ENCODE measurements around the gene JUP. TPM values are rescaled to one million over a fixed set of nuclear protein-coding genes. Genes with fewer than 3 reads are reported as not detected.

Gene JUP
- polyA plus RNA-seq, 3 donors: 170 to 196 (median 178) TPM

DNA sequence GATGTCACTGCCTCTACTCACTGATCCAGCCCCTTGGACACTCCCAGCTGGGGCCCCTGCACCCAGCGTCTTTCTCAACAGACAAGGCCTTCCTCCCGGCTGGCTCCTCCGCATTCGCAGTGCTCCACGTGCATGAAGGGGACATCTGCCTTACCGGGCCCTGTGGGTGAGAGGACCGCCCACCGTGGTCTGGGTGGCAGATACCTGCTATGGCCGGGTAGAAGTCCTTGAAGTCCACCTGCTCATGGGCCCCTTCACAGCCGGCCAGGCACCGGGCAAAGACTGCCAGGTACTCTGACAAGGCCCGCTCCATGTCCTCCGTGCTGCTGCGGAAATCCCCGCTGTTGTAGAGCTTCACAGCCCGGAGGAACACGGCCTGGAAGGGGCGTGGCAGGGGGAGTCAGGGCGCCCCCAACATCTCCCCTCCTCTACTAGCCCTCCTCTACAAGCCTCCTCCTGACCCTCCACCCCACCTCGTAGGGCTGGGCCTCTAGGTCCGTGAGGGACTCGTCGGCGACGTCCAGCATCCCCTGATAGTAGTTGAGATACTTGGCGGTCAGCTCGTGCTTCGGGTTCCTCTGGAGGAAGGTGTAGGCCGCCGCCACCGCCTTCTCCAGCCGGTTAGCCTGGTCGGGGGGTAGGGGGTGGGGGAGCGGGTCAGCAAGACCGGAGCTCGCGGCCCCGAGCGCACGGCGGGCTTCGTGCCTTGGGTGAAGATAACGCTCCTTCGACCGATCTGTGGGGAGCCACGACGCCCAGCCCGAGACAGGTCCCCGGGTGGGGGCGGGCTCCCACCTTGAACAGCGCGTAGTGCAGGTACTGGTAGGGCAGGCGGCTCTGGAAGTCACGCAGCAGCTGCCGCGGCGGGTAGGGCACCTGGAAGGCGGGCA, 24.4 kb upstream of the JUP start:
- DNase-seq (ENCODE audit: low read depth in 3 of 3, low spot score in 2 of 3): no peak

GRCh38 chr17:41806685-41807445, 20.4 kb upstream of the JUP start:
- no peak for DNase-seq (ENCODE audit: low read depth in 3 of 3, low spot score in 2 of 3)

- no peak for DNase-seq (ENCODE audit: low read depth in 3 of 3, low spot score in 2 of 3)
Observed at GRCh38 chr17:41803049-41804020, 16.8 kb upstream of the JUP start.

DNA sequence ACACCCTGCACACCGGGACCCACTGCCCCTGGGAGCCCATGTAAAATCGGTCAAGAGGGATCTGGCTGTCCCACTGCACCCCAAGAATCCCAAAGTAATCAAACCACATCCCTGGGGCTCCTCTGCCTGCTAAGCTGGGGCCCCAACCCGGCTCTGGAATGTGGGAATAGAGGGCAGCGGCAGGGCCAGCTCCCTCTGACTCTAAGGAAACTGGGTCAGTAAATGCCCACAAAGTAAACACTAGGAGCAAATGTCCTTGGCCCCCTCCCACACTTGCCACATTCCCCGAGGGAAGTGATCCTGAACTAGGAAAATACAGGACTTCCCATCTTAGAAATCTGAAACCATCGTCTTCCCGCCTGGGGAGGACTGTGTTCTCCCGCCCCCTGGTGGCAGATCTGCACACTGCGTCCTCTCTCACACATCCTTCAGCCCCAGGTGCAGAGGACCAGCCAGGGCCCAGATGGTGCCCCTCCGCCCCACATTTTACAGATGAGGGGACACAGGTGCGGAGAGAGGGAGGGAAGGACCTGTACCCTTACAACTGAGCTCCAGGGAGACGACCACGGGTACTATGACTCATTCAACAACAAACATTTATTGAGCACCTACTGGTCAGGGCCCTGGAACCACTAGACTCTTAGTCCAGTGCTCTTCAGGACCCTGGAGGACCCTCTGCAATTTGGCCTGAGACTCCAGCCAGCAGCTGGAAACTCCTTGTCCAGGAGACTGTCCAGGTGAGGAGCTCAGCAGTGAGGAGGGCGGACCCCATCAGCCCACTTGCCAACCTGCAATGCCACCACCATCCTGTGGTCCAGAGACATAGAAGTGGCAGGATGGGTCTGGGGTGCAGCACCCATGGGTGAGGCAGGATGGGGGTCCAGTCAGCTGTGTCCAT, 15.1 kb upstream of the JUP start:
- DNase-seq (ENCODE audit: low read depth in 3 of 3, low spot score in 2 of 3): peak in 1 of 3 donors; percentile 82

DNA sequence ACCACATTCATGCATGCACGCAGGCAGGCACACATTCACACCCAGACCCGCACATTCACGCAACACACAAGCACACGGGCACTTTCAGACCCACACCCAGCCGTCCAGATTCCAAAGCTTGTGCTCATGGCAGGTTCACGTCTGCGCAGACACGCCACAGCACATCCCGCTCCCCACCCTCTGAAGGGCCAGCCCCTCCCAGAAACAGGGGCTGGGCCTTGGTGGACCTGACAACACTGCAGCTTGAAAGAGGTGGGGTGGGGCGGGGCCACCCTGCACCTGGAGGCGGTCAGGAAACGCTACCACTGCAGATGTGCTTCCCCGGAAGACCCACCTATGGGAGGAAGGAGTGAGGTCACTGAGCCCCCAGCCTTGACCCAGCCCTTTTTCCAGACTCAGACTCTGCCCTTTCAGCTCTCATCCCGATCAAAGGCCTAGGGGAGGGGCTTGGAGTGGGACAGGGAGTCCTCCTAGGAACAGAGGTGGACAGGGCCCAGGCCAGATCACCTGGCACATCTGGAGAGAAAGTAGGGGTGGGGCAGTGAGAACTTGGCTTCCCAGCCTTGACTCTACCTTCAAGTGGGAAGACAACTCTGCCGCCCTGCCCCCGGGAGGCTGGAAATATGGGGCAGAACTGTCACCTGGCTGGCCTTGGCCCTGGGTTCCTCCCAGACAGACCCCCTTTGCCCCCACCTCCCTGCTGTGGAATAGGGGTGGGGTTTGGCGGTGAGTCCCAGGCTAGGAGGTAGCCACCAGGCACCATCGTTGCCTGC, 14.3 kb upstream of the JUP start:
- no peak for DNase-seq (ENCODE audit: low read depth in 3 of 3, low spot score in 2 of 3)

DNA sequence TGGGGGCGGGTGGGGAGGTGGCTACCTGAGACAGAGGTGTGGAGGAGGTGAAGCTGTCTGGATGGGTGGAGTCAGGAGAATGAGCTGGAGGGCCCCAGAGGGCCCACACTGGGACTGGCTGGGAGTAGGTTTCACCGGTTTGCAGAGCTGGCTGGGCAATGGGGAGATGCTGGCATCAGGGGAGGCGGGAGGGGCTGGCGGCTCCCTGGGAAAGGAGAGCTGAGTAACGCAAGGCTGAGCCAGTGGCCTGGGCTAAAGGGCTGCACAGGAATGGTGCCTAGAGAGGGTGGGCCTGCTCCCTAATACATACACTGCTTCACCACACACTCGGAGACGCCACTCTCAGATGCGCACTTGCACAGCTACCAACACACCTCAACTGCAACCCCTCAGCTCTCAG, 12.9 kb upstream of the JUP start:
- no peak for DNase-seq (ENCODE audit: low read depth in 3 of 3, low spot score in 2 of 3)

GRCh38 chr17:41797377-41797776, 10.9 kb upstream of the JUP start:
- DNase-seq (ENCODE audit: low read depth in 3 of 3, low spot score in 2 of 3): no peak

DNA sequence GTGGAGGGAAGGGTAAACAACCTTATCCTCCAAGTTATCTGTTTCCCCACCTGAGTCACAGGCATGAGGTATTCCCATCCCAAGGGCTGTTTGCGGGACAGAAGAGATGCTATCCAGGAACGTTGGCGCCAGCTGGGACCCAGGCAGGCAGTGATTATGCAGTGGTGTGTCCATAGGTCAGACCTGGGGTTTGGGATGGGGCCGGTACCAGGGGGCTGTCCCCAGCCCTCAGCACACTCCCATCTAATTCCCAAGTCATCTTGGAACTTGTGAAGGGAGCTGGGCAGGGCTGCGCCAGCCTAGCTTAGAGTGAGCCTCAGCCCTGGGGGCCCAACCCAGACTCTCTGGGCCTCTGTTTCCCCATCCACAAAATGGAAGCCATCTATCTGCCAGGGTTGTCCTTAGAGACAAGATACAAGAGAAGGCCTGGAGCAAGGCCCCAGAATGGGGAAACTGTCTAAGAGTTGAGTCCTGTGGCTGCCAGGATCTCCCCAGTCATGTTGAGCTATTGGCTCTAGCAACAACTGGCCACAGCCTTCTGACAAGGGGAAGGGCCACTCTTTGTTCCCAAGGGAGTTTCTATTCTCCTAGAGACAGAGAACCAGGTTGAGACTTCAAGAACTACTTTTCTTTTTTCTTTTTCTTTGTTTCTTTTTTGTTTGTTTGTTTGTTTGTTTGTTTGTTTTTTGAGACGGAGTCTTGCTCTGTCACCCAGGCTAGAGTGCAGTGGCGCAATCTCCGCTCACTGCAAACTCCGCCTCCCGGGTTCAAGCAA, 9.8 kb upstream of the JUP start:
- DNase-seq (ENCODE audit: low read depth in 3 of 3, low spot score in 2 of 3): no peak

DNA sequence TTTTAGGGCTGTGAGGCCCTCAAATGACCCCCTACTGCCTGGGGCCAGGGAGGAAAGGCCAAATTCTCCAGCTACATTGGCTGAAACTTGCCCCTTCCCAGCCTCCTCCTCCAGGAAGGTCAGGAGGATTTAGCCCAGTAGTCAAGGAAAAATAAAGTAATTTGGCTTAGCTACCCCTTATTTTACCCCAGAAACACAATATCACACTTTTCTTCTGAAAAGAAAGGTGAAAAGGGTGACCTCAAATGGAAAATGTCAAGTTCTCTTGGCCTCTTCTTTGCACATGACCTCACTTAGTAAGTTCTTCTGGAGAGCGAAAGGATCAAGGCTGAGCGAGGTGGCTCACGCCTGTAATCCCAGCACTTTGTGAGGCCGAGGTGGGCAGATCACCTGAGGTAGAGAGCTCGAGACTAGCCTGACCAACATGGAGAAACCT, 8.0 kb upstream of the JUP start:
- no peak for DNase-seq (ENCODE audit: low read depth in 3 of 3, low spot score in 2 of 3)

DNA sequence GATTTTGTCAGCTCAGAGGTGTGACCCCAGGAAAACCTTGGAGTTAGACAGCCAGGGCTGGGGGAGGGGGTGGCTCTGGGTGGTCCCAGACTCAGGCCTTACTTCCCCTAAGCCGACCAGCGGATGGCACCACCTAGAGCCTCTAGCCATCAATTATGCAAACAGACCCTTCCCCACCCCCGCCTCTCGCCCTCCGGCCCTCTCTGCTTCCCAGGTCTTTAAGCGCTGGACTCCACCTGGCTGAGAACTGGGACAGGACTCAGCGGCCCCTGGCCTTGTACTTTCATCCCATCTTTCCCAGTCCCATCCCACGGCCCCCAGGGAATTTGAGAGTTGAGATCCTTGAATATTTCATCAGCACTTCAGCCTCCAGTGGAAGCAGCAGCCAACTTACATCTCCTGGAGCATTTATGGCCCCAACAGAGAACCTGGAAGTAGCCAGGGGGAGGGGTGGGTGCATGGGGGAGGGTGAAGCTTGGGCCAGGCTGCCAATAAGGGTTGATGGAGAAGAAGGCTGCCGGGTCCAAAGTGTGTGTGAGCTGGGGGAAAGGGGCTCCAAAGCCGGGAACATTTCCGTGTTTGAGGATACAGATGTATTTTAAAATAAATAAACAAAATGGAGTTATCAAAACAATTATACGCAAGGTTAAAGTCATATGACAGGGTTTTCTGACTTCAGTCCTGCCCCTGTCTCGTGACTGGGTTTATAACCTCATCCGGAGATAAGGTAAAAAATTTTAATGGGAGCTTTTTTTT, 7.5 kb upstream of the JUP start:
- DNase-seq (ENCODE audit: low read depth in 3 of 3, low spot score in 2 of 3): no peak

GRCh38 chr17:41792845-41793783, 6.6 kb upstream of the JUP start:
- DNase-seq (ENCODE audit: low read depth in 3 of 3, low spot score in 2 of 3): no peak

DNA sequence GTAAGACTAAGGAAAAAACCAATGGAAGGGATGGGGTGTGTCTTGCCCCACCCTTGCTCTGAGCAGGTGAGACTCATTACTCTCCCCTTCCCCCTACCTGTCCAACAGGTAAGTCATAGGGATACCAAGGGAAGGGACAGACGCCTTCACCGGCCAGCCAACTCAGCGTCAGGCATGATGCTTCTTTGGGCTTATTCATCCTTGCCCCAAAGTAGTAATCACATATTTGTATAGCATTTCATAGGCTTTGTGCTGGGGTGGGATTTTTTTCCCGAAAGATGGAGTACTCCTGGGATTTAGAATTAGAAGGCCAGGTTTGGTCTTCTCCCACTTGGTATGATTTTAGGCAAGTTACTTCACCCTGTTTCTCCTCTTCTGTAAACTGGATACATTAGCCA, 509 bp upstream of the JUP start:
- DNase-seq (ENCODE audit: low read depth in 3 of 3, low spot score in 2 of 3): no peak

- DNase-seq (ENCODE audit: low read depth in 3 of 3, low spot score in 2 of 3): no peak
Observed at GRCh38 chr17:41785859-41786226, 668 bp downstream of the JUP start.

GRCh38 chr17:41785091-41785858, 1.2 kb downstream of the JUP start:
- peak in 1 of 3 donors; percentile 69 for DNase-seq (ENCODE audit: low read depth in 3 of 3, low spot score in 2 of 3)

DNA sequence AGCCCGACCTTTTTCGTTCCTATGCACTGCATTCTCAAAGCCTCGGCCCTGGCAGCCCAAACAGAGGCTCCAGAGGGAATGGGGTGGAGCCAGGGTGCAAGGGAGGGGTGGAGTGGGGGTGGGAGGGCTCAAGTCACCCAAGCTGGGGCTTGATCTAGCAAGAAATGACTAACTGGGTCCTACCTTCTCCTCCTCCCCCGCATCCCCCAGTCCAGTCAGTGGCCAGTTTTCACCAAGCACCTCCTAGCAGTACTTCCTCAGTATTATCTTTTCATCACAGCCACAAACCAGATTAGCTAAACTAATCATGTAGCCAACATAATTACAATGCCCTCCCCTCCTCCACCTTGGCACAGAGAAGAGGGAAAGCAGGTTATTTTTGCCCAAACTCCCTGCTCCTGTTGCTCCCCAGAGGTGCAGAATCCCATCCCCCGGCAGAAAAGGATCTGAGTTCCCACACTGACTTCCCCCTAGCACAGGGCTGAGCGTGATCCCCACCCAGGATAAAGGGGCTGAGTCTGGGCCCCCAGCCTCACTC, 2.2 kb downstream of the JUP start:
- DNase-seq (ENCODE audit: low read depth in 3 of 3, low spot score in 2 of 3): peak in 1 of 3 donors; percentile 62

Measured in right renal cortex interstitium (tissue), 3 donors.